NCI-H1436 treated with DMSO at 0.1 percent for 48 hours (cell line): ENCODE data around the gene FGFBP2.

Experiments
- DNase-seq: peaks from one replicate; lab custom pipeline; 2025; lab: John Stamatoyannopoulos, UW

FGFBP2 gene, protein sequence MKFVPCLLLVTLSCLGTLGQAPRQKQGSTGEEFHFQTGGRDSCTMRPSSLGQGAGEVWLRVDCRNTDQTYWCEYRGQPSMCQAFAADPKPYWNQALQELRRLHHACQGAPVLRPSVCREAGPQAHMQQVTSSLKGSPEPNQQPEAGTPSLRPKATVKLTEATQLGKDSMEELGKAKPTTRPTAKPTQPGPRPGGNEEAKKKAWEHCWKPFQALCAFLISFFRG

GRCh38 chr4:15963001-15963451 lies at the start of gene FGFBP2:
FGFBP2 (minus strand) TSS chr4:15963175; CDS start chr4:15963129, 46 bp downstream.
- no peak for DNase-seq

- DNase-seq, result no peak
These were observed 48.2 kb upstream of the FGFBP2 start for GRCh38 chr4:16011173-16011572.

DNA sequence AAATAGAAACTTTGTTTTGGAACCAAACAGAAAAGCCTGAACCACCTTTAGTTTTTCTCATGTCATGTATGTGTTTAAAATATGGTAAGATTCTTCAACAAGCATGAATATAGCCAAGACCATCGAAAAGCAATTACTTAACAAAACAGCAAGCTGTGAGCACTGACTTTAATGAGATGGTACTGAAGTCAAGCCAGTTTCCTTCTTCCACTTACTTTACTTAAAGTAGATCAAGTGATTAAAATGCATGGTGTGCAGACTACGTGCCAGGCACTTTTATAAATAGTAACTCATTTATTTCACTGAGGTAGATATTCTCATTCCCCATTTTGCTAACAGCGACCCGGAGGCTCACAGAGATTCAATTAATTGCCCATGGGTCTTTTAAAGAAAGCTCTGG lies 46.2 kb upstream of the FGFBP2 start:
- no peak for DNase-seq

- no peak for DNase-seq
These were observed 44.6 kb upstream of the FGFBP2 start for GRCh38 chr4:16007471-16008095.

DNA sequence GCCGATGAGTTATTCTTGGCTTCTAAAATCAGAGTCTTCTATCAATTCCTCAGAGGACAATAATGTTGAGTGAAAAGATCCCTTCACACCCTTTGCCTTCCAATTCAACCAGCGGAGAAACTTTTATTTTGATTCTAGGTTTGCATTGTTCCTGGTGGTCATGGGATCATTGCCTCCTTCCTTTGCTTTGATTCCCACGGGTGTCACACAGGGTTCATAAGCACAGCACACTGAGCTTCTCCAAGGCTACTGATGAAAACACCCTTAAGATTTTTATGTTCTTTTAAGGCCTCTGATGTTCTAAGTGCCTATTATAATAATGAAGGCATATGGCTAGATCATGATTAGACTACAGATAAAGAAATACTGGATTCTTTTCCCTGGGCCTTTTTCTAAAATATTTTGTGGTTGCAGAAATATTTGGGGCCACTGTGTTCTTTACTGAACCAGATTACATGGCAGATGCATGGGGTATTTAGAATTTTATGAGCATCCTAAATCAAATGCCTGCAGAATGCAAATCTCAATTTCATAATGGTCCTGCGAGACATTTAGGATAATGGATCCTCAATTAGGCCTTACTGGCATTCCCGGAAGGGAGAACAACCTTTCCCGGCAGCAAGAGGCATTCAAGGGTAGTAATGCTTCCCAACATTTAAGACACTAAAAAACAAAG lies 43.9 kb upstream of the FGFBP2 start:
- DNase-seq, result no peak

DNA sequence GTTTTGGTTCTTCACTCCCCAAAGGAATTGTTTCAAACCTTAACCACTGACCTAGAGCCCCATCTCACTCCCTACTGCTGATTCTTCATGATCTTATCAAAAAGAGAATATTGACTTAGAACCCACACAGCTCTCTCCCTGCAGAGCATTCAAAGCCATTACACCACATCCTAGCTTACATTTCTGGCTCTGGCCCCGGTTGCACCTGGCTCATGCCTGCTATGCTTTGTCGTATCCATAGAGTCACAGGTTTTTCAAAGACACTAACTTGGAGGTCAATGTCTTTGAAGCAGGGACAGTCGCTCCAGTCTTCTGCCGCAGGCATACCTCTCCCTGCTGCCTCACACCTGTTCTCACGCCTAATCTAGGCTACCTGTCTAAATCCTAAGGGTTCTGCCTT lies 42.7 kb upstream of the FGFBP2 start:
- no peak for DNase-seq

GRCh38 chr4:16001484-16001858 lies 38.5 kb upstream of the FGFBP2 start:
- DNase-seq, result no peak

GRCh38 chr4:16000708-16001483 lies 37.9 kb upstream of the FGFBP2 start:
- no peak for DNase-seq

DNA sequence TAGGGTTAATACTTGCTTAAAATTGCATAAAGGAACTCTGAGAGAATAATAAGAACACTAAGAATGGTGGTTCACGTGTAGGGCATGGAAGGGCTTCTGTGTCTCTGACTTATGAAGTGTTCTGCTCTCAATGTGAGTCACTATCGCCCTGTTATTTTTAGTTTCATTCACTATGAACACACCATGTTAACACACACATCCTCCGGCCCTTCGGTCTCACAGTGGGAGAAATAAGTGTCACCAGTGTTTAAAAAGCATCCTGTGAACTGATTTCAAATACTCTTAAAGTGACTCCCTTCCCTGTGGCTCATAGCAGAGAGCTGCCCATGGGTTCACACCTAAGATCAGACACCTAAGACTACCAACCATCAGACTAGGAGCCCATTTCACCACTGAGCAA lies 33.8 kb upstream of the FGFBP2 start:
- no peak for DNase-seq

GRCh38 chr4:15995826-15996225 lies 32.9 kb upstream of the FGFBP2 start:
- no peak for DNase-seq

GRCh38 chr4:15992167-15992485 lies 29.2 kb upstream of the FGFBP2 start:
- DNase-seq, result no peak

DNA sequence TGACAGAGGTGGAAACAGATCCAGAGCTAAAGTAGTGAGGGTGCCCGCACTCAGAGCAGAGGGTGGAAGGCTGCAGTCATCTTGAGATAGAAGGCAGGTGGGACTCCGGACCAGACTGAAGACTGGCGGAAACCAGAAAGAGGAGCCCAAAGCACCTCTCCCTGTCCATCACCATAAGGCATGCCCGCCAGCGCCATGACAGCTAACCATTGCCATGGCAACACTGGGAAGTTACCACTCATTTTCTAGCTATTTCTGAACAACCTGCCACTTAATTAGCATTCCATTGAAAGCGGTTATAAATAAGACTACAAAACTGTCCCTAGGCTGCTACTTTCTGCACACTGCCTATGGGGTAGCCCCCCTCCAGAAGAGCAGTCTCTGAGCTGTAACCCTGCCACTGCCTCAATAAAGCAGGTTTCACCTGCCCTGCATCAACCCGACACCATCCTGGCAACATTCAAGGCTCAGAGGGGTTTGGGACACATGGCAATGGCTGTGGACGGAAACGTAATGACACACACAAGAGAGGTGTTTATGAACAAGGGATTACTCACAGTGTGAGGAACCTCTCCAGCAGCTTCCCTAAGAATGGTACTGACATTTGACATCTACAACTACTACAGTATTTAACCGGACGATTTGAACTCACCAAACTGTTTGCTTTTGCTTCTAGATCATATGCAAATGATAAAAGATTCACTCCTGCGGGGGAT lies 27.8 kb upstream of the FGFBP2 start:
- no peak for DNase-seq

GRCh38 chr4:15989424-15989823 lies 26.4 kb upstream of the FGFBP2 start:
- no peak for DNase-seq

- no peak for DNase-seq
These were observed 25.2 kb upstream of the FGFBP2 start for GRCh38 chr4:15988222-15988621.

- DNase-seq, result no peak
These were observed 23.9 kb upstream of the FGFBP2 start for GRCh38 chr4:15986907-15987306.

GRCh38 chr4:15983610-15984009 lies 20.6 kb upstream of the FGFBP2 start:
- no peak for DNase-seq

DNA sequence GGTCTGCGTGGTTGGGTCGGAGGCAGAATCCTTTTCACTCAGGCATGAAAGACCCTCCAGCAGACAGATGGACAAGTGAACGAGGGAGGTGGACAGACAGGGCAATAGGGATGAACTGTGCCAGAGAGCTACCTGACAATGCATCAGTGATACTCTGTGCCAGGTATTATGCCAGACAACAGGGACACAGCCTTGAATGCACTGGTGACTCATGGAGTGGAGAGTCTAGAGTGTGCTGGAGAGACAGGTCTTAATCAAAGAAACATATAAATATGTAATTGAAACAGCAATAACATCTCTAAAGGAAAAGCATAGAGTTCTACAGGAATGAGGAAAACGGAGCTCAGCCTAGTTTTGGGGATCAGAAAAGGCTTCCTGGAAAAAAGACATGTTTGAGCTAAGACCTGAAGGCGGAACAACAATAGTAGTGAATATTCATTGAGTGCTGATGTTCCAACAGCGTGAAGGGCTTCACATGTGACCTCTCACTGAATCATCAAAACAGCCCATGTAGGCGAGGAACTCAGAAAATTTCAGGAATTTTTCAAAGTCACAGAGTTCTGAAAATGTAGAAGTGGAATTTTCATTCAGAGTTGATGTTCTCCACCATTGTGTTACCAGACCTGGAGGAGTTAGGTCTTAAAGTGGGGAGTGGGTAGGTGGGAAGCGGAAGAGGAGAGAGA lies 20.0 kb upstream of the FGFBP2 start:
- DNase-seq, result no peak

GRCh38 chr4:15976456-15977447 lies 13.8 kb upstream of the FGFBP2 start:
- DNase-seq, result no peak

GRCh38 chr4:15971068-15971801 lies 8.3 kb upstream of the FGFBP2 start:
- no peak for DNase-seq
